VCaP (cell line): ENCODE measurements around the gene CACNA1B.

Source experiments
- H3K27ac ChIP-seq: fragments of 450-650 bp; 2 replicates; pipeline ENCODE4 v1.5.1; 2017
- CTCF ChIP-seq: fragments of 450-650 bp; conservative IDR thresholded peaks from 2 replicates; pipeline ENCODE4 v1.5.1; 2017; ENCODE audit warnings: mild to moderate bottlenecking, moderate library complexity

CACNA1B gene

GRCh38 chr9:137833721-137834613 is 43.6 kb upstream of the CACNA1B start:
- H3K27ac ChIP-seq = no peak overlapping the region
- no peak for TF ChIP-seq CTCF

- no peak overlapping the region for H3K27ac ChIP-seq
- TF ChIP-seq CTCF = no peak
Measured at GRCh38 chr9:137834846-137835546, 42.6 kb upstream of the CACNA1B start.

- no peak overlapping the region for H3K27ac ChIP-seq
- TF ChIP-seq CTCF = no peak
Measured at GRCh38 chr9:137836151-137836830, 41.3 kb upstream of the CACNA1B start.

GRCh38 chr9:137836831-137837241 is 40.7 kb upstream of the CACNA1B start:
- no peak overlapping the region for H3K27ac ChIP-seq
- no peak for TF ChIP-seq CTCF

GRCh38 chr9:137837345-137838278 is 40.0 kb upstream of the CACNA1B start:
- TF ChIP-seq CTCF = no peak
- no peak overlapping the region for H3K27ac ChIP-seq

- no peak overlapping the region for H3K27ac ChIP-seq
- TF ChIP-seq CTCF = no peak
Measured at GRCh38 chr9:137838576-137838975, 39.0 kb upstream of the CACNA1B start.
